NCI-H2171 treated with DMSO at 0.1 percent for 48 hours (cell line): Measurements from ENCODE around the gene SLC27A3.
"Not testable (repeated sequence)": the region's sequence is repeated elsewhere in the genome, so short reads cannot be mapped to it uniquely, and the experiment has no call there.

Source experiments
- DNase-seq: peaks from one replicate; lab custom pipeline; 2025; lab: John Stamatoyannopoulos, UW

Gene SLC27A3

GRCh38 chr1:153780551-153780950 is 5.3 kb downstream of the SLC27A3 start:
- no peak for DNase-seq

GRCh38 chr1:153782648-153783047 is 7.4 kb downstream of the SLC27A3 start:
- DNase-seq, result not testable (repeated sequence)

- peak; percentile 89 for DNase-seq
Observed at GRCh38 chr1:153783233-153784190, 8.3 kb downstream of the SLC27A3 start.

GRCh38 chr1:153786038-153786790 is 11.0 kb downstream of the SLC27A3 start:
- DNase-seq, result no peak

- no peak for DNase-seq
Observed at GRCh38 chr1:153789478-153790034, 14.3 kb downstream of the SLC27A3 start.

- no peak for DNase-seq
Observed at GRCh38 chr1:153790313-153790965, 15.2 kb downstream of the SLC27A3 start.

- no peak for DNase-seq
Observed at GRCh38 chr1:153790966-153791647, 15.9 kb downstream of the SLC27A3 start.

- no peak for DNase-seq
Observed at GRCh38 chr1:153791648-153792253, 16.5 kb downstream of the SLC27A3 start.

GRCh38 chr1:153792631-153793041 is 17.4 kb downstream of the SLC27A3 start:
- no peak for DNase-seq

GRCh38 chr1:153793261-153793972 is 18.2 kb downstream of the SLC27A3 start:
- no peak for DNase-seq

- DNase-seq, result no peak
Observed at GRCh38 chr1:153793973-153794615, 18.9 kb downstream of the SLC27A3 start.

GRCh38 chr1:153794624-153795329 is 19.6 kb downstream of the SLC27A3 start:
- DNase-seq, result no peak

GRCh38 chr1:153795330-153795837 is 20.2 kb downstream of the SLC27A3 start:
- no peak for DNase-seq

- DNase-seq, result no peak
Observed at GRCh38 chr1:153795934-153796785, 21.0 kb downstream of the SLC27A3 start.

GRCh38 chr1:153796786-153797659 is 21.8 kb downstream of the SLC27A3 start:
- peak; percentile 67 for DNase-seq

GRCh38 chr1:153798468-153798780 is 23.2 kb downstream of the SLC27A3 start:
- DNase-seq, result no peak

GRCh38 chr1:153799016-153799415 is 23.8 kb downstream of the SLC27A3 start:
- DNase-seq, result no peak
